GM10248 (cell line): Measurements from ENCODE around the gene DNAJC7.

Experiments used
- CTCF ChIA-PET: fragments of 300-600 bp; sonication (Branson Sonifier 250); formaldehyde crosslinking; extraction: SDS; loops from one replicate; lab custom pipeline; 2021; ENCODE audit warnings: antibody characterized with exemption; lab: Yijun Ruan, JAX
- POLR2A ChIA-PET: fragments of 350-650 bp; sonication (Branson Sonifier 250); formaldehyde crosslinking; extraction: SDS; loops from one replicate; lab custom pipeline; 2020; ENCODE audit warnings: antibody characterized with exemption; lab: Yijun Ruan, JAX
- DNase-seq: peaks from one replicate; pipeline ENCODE4 v3.0.0; 2012; ENCODE audit errors: extremely low spot score
- TF ChIP-seq, protein P1 (sequence below): IDR thresholded peaks from 2 replicates; pipeline ENCODE4 v1.5.1; 2012; ENCODE audit warnings: mild to moderate bottlenecking, low read depth; ENCODE audit errors: extremely low read depth, missing control alignments, control extremely low read depth

DNAJC7 gene

GRCh38 chr17:42038221-42038973 is 21.2 kb upstream of the DNAJC7 start:
- ChIA-PET CTCF (interaction anchor here (1.0 to 9.8 kb wide), 6 partner anchors 10 to 29 kb away, joined by 3 to 77 read pairs (median 6); partner anchors contain the start of gene NKIRAS2), POLR2A (interaction anchor here (0.7 kb wide), 1 partner anchor 19 kb away, joined by 3 read pairs; the partner anchor contains the start of gene NKIRAS2)
- peak; percentile 60 for DNase-seq
- TF ChIP-seq, protein P1, sequence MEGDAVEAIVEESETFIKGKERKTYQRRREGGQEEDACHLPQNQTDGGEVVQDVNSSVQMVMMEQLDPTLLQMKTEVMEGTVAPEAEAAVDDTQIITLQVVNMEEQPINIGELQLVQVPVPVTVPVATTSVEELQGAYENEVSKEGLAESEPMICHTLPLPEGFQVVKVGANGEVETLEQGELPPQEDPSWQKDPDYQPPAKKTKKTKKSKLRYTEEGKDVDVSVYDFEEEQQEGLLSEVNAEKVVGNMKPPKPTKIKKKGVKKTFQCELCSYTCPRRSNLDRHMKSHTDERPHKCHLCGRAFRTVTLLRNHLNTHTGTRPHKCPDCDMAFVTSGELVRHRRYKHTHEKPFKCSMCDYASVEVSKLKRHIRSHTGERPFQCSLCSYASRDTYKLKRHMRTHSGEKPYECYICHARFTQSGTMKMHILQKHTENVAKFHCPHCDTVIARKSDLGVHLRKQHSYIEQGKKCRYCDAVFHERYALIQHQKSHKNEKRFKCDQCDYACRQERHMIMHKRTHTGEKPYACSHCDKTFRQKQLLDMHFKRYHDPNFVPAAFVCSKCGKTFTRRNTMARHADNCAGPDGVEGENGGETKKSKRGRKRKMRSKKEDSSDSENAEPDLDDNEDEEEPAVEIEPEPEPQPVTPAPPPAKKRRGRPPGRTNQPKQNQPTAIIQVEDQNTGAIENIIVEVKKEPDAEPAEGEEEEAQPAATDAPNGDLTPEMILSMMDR: no peak

DNA sequence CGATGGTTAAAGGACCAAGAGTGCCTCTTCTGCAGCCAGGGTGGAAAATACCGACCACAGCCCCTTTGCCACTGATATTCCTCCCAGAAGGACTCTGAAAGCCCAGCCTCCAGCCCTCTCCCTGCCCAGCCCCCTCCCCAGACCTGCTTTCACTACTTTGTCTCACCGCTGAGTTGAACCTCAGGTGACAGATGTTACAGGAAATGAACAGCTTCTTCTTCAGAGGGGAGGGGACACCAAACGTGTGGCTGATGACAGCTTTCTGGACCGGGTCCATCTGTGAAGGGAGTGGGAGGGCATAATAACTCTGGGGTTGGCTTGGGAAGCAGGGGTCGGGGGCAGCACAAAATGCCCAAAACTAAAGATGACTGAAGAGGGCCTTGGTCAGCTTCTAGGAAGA is 16.8 kb upstream of the DNAJC7 start:
- POLR2A ChIA-PET: no interaction called here
- CTCF ChIA-PET: interaction anchor here (1.0 to 9.8 kb wide), 6 partner anchors 10 to 84 kb away, joined by 3 to 77 read pairs (median 6); partner anchors contain the start of gene NKIRAS2
- DNase-seq: no peak
- TF ChIP-seq, protein P1: no peak

DNA sequence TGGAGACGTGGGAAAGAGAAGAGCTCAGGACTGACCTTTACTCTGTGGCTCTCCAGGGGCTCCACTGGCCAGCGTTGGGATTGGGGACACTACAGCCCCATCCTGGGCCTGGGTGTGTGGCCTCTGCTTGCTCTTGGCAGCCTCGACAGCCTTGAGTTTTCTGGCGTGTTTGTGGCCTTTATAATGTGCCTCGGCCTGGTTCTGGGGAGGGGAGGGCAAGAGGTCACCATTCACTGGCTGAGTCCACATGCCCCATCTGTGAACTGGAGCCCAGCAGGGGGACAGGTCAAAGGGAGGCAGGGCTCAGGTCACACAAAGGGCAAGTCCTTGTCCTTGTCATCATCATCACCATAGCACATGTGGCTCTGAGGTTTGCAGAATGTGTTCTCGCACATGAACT is 14.3 kb upstream of the DNAJC7 start:
- no peak for DNase-seq
- TF ChIP-seq, protein P1: no peak
- POLR2A ChIA-PET: interaction anchor here (1.1 kb wide), 1 partner anchor 9 kb away, joined by 4 read pairs; no protein-coding TSS in a partner anchor
- CTCF ChIA-PET: interaction anchor here (1.4 to 3.3 kb wide), 6 partner anchors 8 to 86 kb away, joined by 4 to 11 read pairs (median 6); partner anchors contain the start of genes DNAJC7 and NKIRAS2

- TF ChIP-seq, protein P1: no peak
- CTCF ChIA-PET: interaction anchor here (0.8 to 7.0 kb wide), 6 partner anchors 9 to 91 kb away, joined by 3 to 44 read pairs (median 4); partner anchors contain the start of genes DNAJC7 and NKIRAS2
- DNase-seq: no peak
- POLR2A ChIA-PET: interaction anchor here (1.6 kb wide), 1 partner anchor 8 kb away, joined by 4 read pairs; no protein-coding TSS in a partner anchor
Observed at GRCh38 chr17:42028791-42029127, 11.5 kb upstream of the DNAJC7 start.

GRCh38 chr17:42027961-42028790 is 10.9 kb upstream of the DNAJC7 start:
- POLR2A ChIA-PET: interaction anchor here (0.6 to 1.6 kb wide), 2 partner anchors 9 to 73 kb away, joined by 4 to 9 read pairs; no protein-coding TSS in a partner anchor
- TF ChIP-seq, protein P1: no peak
- CTCF ChIA-PET: interaction anchor here (0.8 to 7.0 kb wide), 9 partner anchors 8 to 92 kb away, joined by 3 to 77 read pairs (median 4); partner anchors contain the start of genes NKIRAS2 and ZNF385C
- no peak for DNase-seq

DNA sequence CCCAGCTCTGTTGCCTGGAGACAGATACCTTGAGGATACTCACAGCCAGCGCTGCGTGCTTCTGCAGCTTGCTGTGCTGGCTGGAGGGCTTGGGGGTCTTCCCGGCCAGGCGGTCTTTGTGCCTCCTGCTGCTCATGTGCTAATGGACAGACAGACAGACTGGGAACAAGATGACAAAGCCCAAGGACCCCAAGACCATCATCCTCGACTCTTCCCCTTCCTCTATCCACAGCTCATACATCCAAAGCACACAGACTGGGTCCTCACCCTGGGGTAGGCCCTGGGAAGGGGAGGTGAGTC is 10.3 kb upstream of the DNAJC7 start:
- CTCF ChIA-PET: interaction anchor here (1.0 to 7.0 kb wide), 7 partner anchors 9 to 154 kb away, joined by 3 to 77 read pairs (median 5); partner anchors contain the start of genes KCNH4 and ZNF385C
- no peak for DNase-seq
- TF ChIP-seq, protein P1: no peak
- POLR2A ChIA-PET: interaction anchor here (1.6 kb wide), 1 partner anchor 9 kb away, joined by 4 read pairs; no protein-coding TSS in a partner anchor
